HG03575 (cell line): ENCODE data around the gene HPS1.

ENCODE experiments used
- ATAC-seq: cut with Tn5 transposase; IDR thresholded peaks from one replicate; pipeline ENCODE4 v1.9.1; 2021; ENCODE audit not compliant: unreplicated experiment, insufficient number of reproducible peaks, low FRiP score; ENCODE audit errors: extremely low read depth

Gene HPS1

DNA sequence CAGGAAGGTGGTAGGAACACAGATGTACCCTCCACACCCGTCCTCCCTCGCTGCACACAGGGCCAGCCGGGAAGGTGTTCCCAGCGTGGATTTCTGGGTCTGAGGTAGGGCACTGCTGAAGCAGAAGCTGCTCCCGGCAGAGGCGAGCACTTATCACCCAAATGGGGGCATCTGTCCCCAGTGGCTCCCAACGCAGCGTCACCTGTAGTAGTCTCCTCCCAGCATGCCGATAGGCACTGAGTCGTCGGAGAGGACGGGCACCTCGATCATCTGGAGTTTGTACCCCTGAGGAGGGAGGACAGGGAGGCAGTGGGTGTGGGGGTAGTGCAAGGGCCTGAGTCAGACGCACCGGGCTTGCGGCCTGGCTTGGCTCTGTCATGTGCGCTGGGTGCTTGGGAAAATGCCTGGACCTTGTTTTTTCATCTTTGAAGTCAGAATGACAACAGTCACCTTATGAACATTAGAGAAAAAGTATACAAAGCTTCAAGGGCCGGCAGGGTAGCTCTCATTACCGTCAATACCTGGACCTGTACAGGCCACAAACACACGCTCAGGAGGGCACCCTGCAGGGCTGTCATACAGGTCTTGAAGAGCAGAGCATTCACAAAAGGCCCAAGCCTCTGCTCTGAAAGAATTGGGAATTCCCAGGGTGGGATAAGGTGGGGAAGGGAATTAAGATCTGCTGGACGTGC is 28.6 kb downstream of the HPS1 start:
- ATAC-seq: no peak

DNA sequence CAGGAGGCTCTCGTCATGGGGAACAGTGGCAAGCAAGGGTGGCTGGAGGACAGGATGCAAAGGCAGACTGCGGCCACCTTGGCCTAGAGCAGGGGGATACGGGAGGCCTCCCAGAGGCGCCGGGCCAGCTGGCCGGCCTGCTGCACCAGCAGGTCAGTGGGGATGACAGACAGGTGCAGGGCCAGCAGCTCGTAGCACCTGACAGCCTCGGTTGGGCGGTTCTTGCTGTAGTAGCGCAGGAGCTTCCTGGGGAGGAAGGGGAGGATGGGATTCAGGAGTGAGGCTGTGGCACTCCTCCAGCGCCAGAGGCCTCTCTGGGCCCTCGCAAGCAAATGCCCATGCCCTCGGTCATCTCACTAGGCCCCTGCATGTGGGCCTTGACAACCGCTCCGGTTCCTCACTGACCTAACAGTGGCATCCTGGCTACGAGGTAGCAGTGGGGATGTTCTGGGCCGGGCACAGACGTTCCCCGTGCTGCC is 29.2 kb downstream of the HPS1 start:
- ATAC-seq: no peak

- ATAC-seq: no peak
Measured at GRCh38 chr10:98416606-98417388, 29.9 kb downstream of the HPS1 start.

DNA sequence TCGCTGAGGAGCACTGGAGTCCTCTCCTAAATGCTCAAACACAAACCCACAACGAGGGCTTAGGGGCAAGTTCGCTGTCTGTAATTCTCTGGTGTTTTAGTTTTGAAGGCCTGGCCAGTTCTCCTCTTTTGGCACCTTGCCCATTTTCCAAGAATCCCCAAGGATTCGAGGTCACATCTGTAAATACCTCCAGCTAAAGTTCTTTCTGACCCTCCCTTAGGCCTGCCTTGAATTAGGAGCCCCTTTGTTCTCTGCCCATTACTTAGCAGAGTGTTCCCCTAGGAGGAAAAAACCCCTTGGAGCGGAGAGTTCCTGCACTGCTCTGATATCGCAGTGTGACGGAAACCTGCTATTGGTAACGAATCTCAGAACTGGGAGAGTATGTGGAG is 31.0 kb downstream of the HPS1 start:
- ATAC-seq: no peak

- no peak for ATAC-seq
Measured at GRCh38 chr10:98414932-98415730, 31.6 kb downstream of the HPS1 start, which contains the start of gene PYROXD2. Gene PYROXD2 (minus strand): TSS chr10:98415182. CDS start chr10:98415135, 47 bp downstream.

DNA sequence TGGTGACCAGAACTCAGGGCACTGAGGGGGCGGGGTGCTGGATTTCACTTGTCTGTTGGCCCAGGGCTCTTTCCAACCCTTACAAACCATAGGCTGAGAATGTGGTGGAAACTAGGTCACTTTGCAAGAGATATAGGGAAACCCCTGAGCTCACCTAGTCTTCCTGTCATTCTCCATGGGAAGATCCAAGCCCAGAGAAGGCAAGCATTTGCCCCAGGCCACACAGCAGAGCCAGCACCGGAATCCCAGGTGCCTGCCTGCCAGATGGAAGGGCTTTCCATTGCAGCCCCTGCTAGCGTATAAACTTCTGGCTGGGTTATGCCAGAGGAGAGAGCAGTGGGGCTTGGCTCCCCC is 32.2 kb downstream of the HPS1 start:
- ATAC-seq: no peak

DNA sequence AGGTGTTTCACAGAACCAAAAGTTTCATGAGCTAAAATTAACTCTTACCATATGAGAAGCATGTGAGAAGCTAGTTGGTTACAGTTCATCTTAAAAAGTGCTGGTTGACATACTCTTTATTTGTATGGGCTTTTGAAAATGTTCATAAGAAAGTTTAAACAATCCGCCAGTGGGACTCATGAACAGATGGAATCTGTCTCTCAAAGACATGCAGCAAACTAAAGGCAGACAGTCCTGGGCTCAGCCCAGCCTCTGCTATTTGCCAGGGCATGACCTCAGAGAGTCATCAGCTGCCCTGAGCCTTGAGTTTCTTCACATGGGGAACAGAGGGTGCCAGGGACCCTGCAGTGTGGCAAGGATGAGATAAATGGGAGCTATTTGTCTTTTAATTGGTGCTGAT is 35.0 kb downstream of the HPS1 start:
- no peak for ATAC-seq

GRCh38 chr10:98411166-98411565 is 35.6 kb downstream of the HPS1 start:
- no peak for ATAC-seq

DNA sequence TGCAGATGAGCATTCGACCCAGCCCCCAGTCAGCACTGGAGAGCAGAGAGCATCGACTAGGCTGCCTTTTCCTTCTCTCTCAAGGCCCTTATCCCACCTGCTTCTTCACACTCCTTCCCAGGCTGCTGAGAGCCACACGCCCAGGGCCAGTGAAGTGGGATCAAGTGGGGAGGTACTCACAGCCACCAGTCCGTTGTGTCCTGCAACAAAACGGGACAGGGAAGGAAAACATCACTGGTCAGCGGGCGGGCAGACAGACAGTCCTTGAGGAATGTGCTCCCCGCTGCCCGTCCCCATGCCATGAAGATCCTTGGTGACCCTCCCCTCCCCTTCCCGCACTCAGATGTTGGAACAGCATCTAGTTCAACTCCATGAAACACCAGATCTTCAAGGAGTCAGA is 36.0 kb downstream of the HPS1 start:
- no peak for ATAC-seq

DNA sequence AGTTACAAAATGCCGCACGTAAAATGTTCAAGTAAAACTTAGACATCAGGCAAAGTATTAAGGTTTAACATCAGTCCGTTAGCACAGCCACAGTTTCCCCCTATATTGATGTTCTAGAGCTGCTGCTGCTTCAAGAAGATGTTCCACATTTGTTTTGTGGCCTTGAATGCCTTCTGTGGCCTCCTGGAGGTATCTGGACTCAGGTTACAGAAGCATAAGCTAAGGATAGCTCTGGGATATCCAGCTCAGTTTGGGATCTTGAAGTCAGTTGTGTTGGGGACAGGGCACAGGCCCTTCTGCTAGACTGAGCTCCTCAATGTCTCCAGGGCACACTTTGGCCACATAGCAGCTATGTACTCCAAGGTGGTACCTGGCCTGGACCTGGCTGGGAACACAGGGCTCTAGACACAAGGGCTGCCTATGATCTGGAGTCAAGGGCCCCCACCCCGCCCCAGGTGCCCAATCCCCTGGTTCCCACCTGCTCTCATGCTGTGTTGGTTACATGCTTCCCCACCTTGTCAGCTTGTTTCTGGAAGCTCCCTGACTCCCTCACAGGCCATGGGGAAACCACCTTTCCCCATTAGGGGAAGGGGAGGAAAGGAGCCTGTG is 36.5 kb downstream of the HPS1 start:
- no peak for ATAC-seq

DNA sequence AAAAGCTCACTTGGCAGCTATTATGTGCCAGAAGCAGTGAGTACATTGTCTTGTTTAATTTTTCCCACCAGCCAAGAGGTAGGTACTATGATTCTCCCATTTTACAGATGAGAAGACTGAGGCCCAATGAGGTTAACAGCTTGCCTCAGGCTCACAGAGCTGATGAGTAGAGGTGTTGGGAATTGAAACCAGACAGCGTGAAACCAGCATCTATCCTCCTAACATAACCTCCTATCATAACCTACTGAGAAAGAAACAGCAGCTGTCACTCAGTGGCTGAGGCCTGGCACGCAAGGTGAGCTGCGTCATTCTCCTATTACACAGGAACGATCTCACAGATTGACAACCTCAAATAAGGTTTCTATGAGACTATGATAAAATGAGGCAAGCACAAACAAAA is 37.9 kb downstream of the HPS1 start:
- no peak for ATAC-seq

- ATAC-seq: no peak
Measured at GRCh38 chr10:98407744-98408241, 38.9 kb downstream of the HPS1 start.

DNA sequence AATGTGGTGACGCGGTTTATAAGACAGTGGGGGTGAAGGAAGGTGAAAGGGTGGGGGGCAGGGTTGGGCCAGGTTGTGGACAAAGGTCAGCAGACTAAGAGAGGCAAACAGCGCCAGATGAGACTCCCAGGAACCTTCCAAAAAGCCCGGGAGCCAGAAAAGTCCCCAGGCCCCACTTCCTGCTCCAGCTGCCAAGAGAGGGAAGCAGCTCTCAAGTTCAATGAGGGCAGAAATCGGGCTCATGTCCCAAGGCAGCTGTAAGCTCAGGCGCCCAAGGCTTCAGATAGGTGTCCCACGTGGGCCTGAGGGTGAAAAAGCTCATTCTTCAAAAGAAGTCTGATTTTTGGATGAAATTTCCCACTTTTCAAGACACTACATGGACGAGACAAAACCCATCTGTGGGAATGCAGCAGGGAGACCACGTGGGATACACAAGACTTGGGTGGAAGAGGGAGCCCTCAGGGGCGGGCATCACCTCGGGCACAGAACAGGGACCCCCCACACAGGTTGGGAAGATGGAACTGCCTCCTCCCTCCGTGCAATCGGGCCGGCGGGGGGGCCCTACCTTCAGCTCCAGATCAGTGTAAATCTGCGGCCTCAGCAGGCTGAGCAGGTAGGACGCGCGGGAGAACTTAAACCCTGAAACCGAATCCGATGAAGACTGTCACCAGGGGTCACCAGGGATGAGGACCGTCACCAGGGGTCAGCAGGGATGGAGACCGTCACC is 39.6 kb downstream of the HPS1 start:
- no peak for ATAC-seq

- no peak for ATAC-seq
Measured at GRCh38 chr10:98405422-98405821, 41.3 kb downstream of the HPS1 start.

GRCh38 chr10:98404571-98405359 is 42.0 kb downstream of the HPS1 start:
- no peak for ATAC-seq

GRCh38 chr10:98403812-98404504 is 42.8 kb downstream of the HPS1 start:
- no peak for ATAC-seq
